Small intestine (tissue), 7 donors: Measurements from ENCODE around the gene ITGAV. TPM values are rescaled to one million over a fixed set of nuclear protein-coding genes. Genes with fewer than 3 reads are reported as not detected.

Experiments
- DNase-seq, 2 donors: peaks; one replicate each; pipeline versions ENCODE4 v3.0.0 to v3.0.0-alpha.2; 2013
- FAIRE-seq: peaks from 2 replicates; lab custom pipeline; 2012; peaks lifted over from hg19 to GRCh38; lab: Jason Lieb, UNC
- H3K27ac ChIP-seq, 3 donors: one replicate each; pipeline ENCODE4 v1.5.1; 2013; ENCODE audit warnings: low read length in 2 of 3, mild to moderate bottlenecking in 2 of 3, control low read depth in 1 of 3, inconsistent platforms in 1 of 3, low read depth in 1 of 3, moderate library complexity in 1 of 3
- H3K27me3 ChIP-seq, 3 donors: one replicate each; pipeline ENCODE4 v1.6.1; 2013; ENCODE audit warnings: low read length in 3 of 3, inconsistent platforms in 1 of 3; ENCODE audit not compliant: control insufficient read depth in 3 of 3, insufficient read depth in 3 of 3
- H3K36me3 ChIP-seq, 3 donors: one replicate each; pipeline ENCODE4 v1.6.1; 2013; ENCODE audit warnings: low read length in 3 of 3, inconsistent platforms in 1 of 3, low read depth in 1 of 3, mild to moderate bottlenecking in 1 of 3, moderate library complexity in 1 of 3; ENCODE audit not compliant: control insufficient read depth in 3 of 3, insufficient read depth in 2 of 3
- H3K4me1 ChIP-seq, 3 donors: one replicate each; pipeline ENCODE4 v1.6.1; 2013; ENCODE audit warnings: low read length in 2 of 3, inconsistent platforms in 1 of 3, low read depth in 1 of 3, mild to moderate bottlenecking in 1 of 3, moderate library complexity in 1 of 3; ENCODE audit not compliant: control insufficient read depth in 3 of 3, insufficient read depth in 2 of 3
- H3K4me3 ChIP-seq, 3 donors: one replicate each; pipeline ENCODE4 v1.5.1; 2013; ENCODE audit warnings: low read length in 3 of 3, control low read depth in 1 of 3, inconsistent platforms in 1 of 3, low read depth in 1 of 3, mild to moderate bottlenecking in 1 of 3, moderate library complexity in 1 of 3
- H3K9me3 ChIP-seq, 2 donors: one replicate each; pipeline ENCODE4 v1.6.1; 2013; ENCODE audit warnings: low read depth in 1 of 2, low read length in 1 of 2; ENCODE audit not compliant: control insufficient read depth in 2 of 2, insufficient read depth in 1 of 2
- WGBS, 3 donors: extraction: QIAGEN DNeasy Blood & Tissue Kit; methylation state at CpG; one replicate each; pipeline ENCODE4 v1.1.7; 2013; 5-methylcytosine and 5-hydroxymethylcytosine counted together
- polyA plus RNA-seq, 4 donors: library from polyadenylated mRNA; stranded (reverse) in 3 of 4; unstranded in 1 of 4; fragments of 200-250 nt in 3 of 4; fragments of 120-200 nt in 1 of 4; gene quantifications; one replicate each; pipeline versions ENCODE4 v1.2.1 to v1.2.3, GENCODE V29; 2013
- donor health status: healthy with polysubstance abuse.
- donor health status: control.
- donor health status: control.
- donor health status: Bipolar disorder and iron deficiency.
- donor health status: healthy.

Gene ITGAV
- polyA plus RNA-seq, 4 donors = 4.0 to 48.2 (median 7.4) TPM

DNA sequence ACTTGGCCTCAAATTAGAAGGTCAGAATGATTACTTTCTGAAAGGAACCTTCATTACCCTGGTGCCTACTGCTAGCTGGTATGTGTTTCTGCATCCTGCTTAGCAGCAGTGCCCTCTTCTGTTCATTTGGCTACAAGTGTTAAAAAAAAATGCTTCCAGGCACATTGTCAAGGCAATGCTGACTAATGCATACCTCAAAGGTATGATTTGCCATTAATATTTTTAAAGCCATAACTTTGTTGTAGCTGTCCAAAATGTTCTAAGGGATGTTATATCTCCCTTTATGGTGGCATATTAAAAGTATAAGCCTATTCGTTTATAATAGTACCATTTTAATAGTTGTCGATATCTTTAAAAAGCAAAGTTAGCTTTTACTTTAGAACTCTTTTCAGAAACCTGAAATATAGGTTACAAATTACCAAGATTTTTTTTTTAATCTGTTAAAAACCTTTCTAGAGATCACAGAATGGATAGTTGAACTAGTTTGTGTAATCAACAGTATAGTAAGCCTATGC, 52.0 kb downstream of the ITGAV start:
- H3K4me1 ChIP-seq = no peaks in the 10 kb centered on the region
- H3K9me3 ChIP-seq = no peaks in the 10 kb centered on the region
- H3K27ac ChIP-seq = no peak overlapping the region
- peak; percentile 44 for FAIRE-seq
- H3K4me3 ChIP-seq = no peak overlapping the region
- H3K27me3 ChIP-seq = no peaks in the 10 kb centered on the region
- peak; percentile 63 to 73 for DNase-seq
- peaks cover 2 to 26% (median 2%) of the 10 kb centered on the region in 3 donors for H3K36me3 ChIP-seq
- WGBS, 3 donors = 85 to 92% (median 89%) methylated on average over 2 of the region's 2 CpGs

DNA sequence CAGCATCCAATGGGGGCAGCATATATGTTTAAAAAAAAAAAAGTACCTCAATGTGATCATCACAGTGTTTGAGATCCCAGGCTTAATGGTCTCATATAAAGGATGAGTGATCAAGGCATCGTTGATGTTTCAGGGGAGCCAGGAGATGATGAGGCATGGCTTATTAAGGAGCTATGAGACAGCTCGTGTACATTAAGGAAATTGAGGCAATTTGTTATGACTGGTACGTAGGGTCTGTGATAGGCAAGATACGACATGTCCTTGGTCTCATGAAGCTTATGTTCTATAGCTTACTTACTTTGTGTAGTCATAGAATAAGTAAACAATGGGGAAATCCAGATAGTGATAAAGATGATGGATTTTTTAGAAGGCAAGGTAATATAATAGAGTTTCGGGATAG, 54.9 kb downstream of the ITGAV start:
- no peak overlapping the region for H3K4me3 ChIP-seq
- no peak overlapping the region for H3K27ac ChIP-seq
- H3K9me3 ChIP-seq = no peaks in the 10 kb centered on the region
- DNase-seq (no peak), FAIRE-seq (no peak)
- no peaks in the 10 kb centered on the region for H3K4me1 ChIP-seq
- 83 to 94% (median 93%) methylated on average over 5 of the region's 5 CpGs for WGBS, 3 donors
- peaks cover 2 to 23% (median 2%) of the 10 kb centered on the region in 3 donors for H3K36me3 ChIP-seq
- no peaks in the 10 kb centered on the region for H3K27me3 ChIP-seq

DNA sequence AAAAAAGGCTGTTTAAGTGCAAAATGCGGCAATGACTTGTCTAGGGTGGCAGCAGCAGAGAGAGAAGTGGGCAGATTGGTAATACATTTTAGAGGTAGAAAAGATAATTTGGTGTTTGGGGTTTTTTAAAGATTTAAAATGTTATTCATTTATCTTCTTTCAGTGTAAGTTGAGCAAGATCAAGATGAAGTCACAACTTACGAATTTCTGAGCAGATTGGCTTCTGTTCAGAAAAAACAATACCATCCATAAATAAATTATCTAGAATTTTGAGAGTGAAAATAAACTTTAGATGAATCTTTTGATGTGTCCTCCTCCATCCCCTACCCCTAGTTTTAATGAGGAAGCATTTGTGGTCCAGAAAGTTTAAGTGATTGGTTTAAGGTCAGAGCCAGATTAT, 56.1 kb downstream of the ITGAV start:
- Histone ChIP-seq H3K4me3 (no peak overlapping the region), H3K27me3 (no peaks in the 10 kb centered on the region), H3K36me3 (peaks cover 2 to 31% (median 2%) of the 10 kb centered on the region in 3 donors), H3K4me1 (no peaks in the 10 kb centered on the region), H3K27ac (no peak overlapping the region), H3K9me3 (no peaks in the 10 kb centered on the region)
- WGBS, 3 donors = 83 to 94% (median 91%) methylated on average over 2 of the region's 2 CpGs
- DNase-seq (no peak), FAIRE-seq (no peak)

DNA sequence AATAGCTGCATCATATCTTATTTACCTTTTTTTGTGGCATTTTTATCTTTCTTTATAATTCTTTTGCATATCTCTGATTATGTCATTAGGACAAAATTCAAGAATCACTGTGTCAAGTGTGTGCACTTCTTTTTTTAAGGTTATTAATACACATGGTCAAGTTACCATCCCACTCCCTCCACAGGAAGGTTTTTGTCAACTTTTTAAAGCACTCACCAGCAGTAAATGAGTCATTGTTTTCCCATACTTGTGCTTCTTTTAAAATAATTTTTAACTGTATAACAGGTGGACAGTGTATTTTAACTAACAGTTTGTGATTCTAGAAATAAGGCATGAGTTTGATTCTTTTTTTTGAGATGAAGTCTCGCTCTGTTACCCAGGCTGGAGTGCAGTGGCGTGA, 58.3 kb downstream of the ITGAV start:
- Histone ChIP-seq H3K36me3 (peaks cover 0 to 28% (median 2%) of the 10 kb centered on the region in 3 donors), H3K9me3 (no peaks in the 10 kb centered on the region), H3K27me3 (no peaks in the 10 kb centered on the region), H3K27ac (no peak overlapping the region), H3K4me1 (no peaks in the 10 kb centered on the region), H3K4me3 (no peak overlapping the region)
- 96 to 97% (median 97%) methylated on average over 2 of the region's 2 CpGs for WGBS, 3 donors
- DNase-seq (no peak), FAIRE-seq (no peak)

DNA sequence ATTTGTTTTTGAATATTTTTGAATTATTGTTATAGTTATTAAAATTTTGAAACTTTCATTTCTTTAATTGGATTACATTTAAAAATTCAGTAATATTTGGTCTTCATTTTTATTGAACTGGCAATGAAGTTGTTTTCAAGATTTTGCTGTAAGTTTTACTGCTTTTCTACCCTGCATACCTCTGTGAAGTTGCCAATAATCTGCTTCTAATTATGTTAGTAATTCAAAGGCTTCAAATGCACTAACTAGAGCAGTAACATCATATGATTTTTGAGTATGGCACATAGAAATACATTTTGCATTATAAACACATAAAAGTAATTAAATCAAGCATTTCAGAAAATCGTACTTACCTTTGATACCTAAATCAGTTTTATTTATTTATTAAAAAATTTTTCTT, 63.7 kb downstream of the ITGAV start:
- DNase-seq = no peak
- Histone ChIP-seq H3K4me3 (no peak overlapping the region), H3K27ac (no peak overlapping the region), H3K27me3 (no peaks in the 10 kb centered on the region), H3K4me1 (no peaks in the 10 kb centered on the region), H3K36me3 (peaks cover 0 to 17% (median 6%) of the 10 kb centered on the region in 3 donors), H3K9me3 (no peaks in the 10 kb centered on the region)
- no peak for FAIRE-seq
- WGBS, 3 donors = 86 to 96% (median 94%) methylated on average over 1 of the region's 1 CpG

DNA sequence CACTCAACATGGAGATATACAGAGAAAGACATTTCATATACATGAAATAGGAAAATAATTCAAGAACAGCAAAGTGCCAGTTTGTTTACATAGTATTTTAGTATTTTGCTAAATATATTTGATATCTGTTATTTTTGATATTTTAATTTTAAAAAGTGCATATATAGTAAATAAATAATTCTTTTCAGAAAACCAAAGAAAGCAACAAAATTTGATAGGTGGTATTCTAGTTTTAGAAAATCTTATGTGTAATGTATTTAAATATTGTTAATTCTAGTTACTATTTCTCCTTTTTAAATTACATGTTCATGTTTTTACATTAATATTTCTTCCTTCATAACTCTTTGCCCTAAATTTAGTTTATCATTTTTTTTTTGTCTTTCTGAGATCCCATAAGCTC, 69.5 kb downstream of the ITGAV start:
- H3K9me3 ChIP-seq = no peaks in the 10 kb centered on the region
- FAIRE-seq = peak; percentile 5
- no peak overlapping the region for H3K27ac ChIP-seq
- H3K4me1 ChIP-seq = no peaks in the 10 kb centered on the region
- no peak for DNase-seq
- no peaks in the 10 kb centered on the region for H3K27me3 ChIP-seq
- peaks cover 2 to 10% (median 9%) of the 10 kb centered on the region in 3 donors for H3K36me3 ChIP-seq
- no peak overlapping the region for H3K4me3 ChIP-seq

DNA sequence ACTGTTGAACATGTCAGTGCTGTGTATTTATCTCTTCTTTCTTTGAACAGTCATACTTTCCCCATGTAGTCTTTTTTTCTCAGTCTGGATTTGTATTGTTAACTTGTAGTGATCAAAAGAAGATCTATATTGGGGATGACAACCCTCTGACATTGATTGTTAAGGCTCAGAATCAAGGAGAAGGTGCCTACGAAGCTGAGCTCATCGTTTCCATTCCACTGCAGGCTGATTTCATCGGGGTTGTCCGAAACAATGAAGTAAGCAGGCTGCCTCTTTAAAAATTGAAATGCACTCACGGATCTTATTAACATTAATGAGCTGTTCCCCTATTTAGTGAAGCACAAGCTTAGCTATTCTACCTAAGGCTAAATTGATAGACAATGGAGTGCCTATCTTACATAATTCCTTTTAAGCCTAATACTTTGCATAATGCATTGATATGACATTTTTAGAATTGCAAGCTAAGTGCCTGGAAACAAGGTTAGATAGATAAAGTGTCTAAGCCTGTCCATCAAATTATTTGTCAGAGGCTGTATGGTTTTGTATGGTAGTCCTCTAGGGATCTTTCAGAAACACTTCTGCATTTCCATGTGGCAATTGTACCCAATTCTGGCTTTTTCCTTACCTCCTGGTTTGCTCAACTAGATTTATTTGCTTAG, 74.7 kb downstream of the ITGAV start:
- DNase-seq (no peak), FAIRE-seq (no peak)
- Histone ChIP-seq H3K36me3 (peaks cover 2 to 15% (median 11%) of the 10 kb centered on the region in 3 donors), H3K4me3 (no peak overlapping the region), H3K27me3 (no peaks in the 10 kb centered on the region), H3K4me1 (no peaks in the 10 kb centered on the region), H3K27ac (no peak overlapping the region), H3K9me3 (no peaks in the 10 kb centered on the region)
- WGBS, 3 donors = 96 to 97% (median 97%) methylated on average over 5 of the region's 5 CpGs

DNA sequence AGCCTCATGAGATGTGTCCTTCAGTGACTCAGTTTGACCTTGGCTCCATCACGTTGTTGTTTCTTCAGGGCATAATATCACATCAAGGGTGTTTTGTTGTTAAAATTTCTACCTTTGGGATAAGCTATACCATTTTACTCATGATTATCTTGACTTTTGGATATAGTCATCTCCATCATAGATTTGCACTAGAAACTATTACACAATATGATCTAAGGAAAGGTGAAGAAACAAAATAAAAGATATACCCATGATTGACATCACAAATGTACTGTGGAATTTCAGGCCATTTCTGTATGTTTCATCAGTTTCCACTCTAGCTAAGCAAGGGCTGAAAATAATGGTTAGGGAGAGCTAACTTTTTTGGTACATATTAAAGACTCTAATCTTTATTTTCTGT, 79.3 kb downstream of the ITGAV start:
- FAIRE-seq = no peak
- Histone ChIP-seq H3K4me1 (no peaks in the 10 kb centered on the region), H3K36me3 (peaks cover 6 to 33% (median 25%) of the 10 kb centered on the region in 3 donors), H3K4me3 (no peak overlapping the region), H3K27ac (no peak overlapping the region), H3K27me3 (no peaks in the 10 kb centered on the region), H3K9me3 (peaks cover 0 to 8% of the 10 kb centered on the region in 2 donors)
- WGBS, 3 donors = 88 to 93% (median 92%) methylated on average over 1 of the region's 1 CpG
- DNase-seq = no peak
